Measurements from ENCODE around the gene TMEM176A.

TMEM176A gene

DNA sequence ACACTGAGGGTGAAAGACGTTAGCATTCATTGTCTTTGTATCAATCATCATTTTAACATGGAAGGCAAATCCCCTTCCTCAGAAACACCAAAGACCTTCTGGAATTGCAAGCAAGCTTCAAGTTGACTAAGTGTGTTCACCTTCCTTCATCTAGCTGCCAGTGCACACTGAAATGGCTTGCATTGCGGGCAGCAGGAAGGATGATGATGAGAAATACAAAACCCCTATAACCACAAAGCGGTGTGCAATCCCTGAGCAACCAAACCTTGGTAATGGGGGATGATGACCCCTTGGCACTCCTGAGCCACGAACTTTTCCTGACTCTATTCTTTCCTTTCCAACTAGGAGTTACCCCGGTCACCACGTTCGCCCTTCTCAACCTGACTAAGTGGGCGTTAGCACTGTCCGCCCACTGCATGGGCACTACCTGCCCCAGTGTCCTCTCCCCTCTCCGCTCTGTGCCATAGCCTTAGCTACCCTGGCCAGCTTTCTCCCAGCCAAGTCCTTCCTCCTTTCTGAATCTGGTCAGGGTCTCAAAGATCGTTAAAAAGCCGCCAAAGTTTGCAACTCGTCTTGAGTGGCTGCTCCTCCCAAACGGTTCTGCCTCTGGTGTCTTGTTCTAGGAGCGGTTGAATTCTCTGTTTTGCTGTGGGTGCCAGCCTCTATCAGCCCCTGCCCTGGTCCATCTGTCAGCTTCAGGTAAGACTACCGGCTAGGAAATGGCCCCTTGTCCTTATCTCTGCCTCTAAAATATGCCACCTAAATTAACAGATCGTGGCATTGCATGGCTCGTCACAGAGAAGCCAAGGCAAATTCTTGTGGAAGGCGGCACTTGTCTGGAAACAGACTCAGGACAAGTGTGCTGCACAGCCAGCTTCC is 51.2 kb downstream of the TMEM176A start:
- DNase-seq, result no peak

DNA sequence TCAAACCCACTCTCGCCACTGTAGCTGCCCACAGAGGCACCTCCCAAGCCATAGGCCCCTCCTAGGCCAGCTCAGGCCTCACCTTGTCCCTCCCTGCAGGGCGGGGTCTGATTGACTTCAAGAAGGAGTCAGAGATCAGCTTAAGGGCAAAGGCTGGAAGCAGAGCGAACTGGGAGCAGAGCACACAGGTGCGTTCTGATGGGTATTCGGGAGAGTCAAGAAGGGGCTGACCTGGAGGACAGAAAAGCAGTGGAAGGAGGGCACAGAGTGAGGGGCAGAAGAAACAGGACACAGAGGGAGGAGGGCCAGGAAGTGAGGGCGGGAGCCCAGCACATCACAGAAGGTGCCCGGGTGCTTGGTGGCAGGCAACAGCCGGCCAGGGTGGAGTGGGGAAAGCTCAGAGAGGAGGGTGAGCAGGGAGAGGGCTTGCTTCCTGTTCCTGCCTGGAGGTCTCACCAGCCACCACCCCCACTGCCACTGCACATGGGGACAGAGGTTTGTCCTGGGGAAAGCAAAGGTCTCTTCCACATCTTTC is 51.9 kb downstream of the TMEM176A start, which contains the start of gene AOC1:
Gene AOC1 (plus strand): TSS at position 147 of the 535 bp plus-strand sequence. CDS start 3,954 bp downstream, outside the sequence.
- DNase-seq, result no peak

DNA sequence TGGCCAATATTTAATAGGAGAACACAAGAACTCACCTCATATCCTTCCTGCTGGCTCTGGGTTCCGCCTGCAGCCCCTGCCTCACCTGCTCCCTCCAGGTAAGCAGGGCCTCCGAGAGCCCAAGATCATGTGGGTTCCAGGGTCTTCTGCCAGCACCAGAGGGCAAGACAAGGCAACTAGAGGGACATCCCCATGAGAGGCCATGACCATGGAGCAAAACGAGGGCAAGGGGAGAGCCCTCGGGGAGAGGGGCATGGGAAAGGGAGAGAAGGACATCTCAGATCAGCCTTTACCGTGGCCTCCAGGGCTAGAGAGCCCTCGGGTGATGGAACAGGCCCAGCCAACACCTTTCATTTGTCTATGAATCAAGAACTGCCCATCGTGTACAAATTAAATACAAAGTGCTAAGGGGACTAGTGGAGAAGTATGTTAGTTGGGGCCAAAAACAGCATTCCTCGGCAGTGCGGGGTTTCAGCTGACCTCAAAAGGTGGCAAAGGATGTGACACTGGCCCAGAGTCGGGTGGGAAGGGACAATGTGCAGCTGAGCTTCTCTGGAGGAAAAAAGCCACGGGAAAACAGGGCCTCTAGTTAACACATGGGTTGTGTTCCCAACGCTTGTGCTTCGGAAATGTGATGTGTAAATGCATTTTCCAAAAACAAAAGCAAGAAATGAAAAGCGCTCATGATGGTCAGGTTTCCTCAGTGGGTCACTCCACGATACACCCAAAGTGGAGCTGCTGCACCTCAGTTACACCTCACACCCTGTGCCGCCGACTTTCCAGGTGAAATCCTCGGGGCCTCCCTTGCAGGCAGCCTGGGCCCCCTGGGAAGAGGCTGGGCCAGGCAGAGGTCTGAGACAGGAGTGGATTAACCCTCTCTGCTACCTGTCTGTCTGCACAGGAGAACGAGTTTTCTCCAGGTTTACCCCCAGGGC is 53.8 kb downstream of the TMEM176A start:
- no peak for DNase-seq
